ENCODE results near the gene TGM4. TPM values are rescaled to one million over a fixed set of nuclear protein-coding genes. Genes with fewer than 3 reads are reported as not detected.

Gene TGM4
- total RNA-seq: not detected in 2 replicates

GRCh38 chr3:44874308-44874707 lies at the start of gene TGM4:
Gene TGM4, plus strand, starts transcription at chr3:44874608. Its CDS starts 71 bp downstream, at chr3:44874679.

GRCh38 chr3:44861412-44862225 lies 12.8 kb upstream of the TGM4 start, which contains the start of gene TMEM42:
Gene TMEM42, plus strand, starts transcription at chr3:44861912. Its CDS starts 13 bp downstream, at chr3:44861925.

Other genes starting within 250 kb of the TGM4 start
- gene ZNF197, start 249.6 kb upstream of the TGM4 start, total RNA-seq: 19.1 and 23.0 TPM in 2 replicates
- gene ZNF35, start 225.9 kb upstream of the TGM4 start, total RNA-seq: 8.8 and 14.1 TPM in 2 replicates
- gene ZNF502, start 161.9 kb upstream of the TGM4 start, total RNA-seq: 3.6 and 6.0 TPM in 2 replicates
- gene ZNF501, start 145.0 kb upstream of the TGM4 start, total RNA-seq: 6.3 and 7.6 TPM in 2 replicates
- gene KIAA1143, start 113.0 kb upstream of the TGM4 start, total RNA-seq: 17.7 and 26.5 TPM in 2 replicates
- 1.3 and 19.1 TPM in 2 replicates for gene KIF15, start 112.8 kb upstream of the TGM4 start, total RNA-seq
- 19.7 and 22.8 TPM in 2 replicates for gene TMEM42, start 12.7 kb upstream of the TGM4 start, total RNA-seq
- gene ZDHHC3, start 101.6 kb downstream of the TGM4 start, total RNA-seq: 56.3 and 93.9 TPM in 2 replicates
- gene EXOSC7, start 101.6 kb downstream of the TGM4 start, total RNA-seq: 31.9 and 56.6 TPM in 2 replicates
- gene CLEC3B, start 151.7 kb downstream of the TGM4 start, total RNA-seq: 12.1 and 32.3 TPM in 2 replicates

Data from smooth muscle cell of trachea (primary cell).